Subcutaneous abdominal adipose tissue (tissue), 5 donors: Measurements from ENCODE around the gene BSX.

Experiments
- H3K27ac ChIP-seq: one replicate; pipeline ENCODE4 v1.7.0; 2013; ENCODE audit warnings: low read depth, mild to moderate bottlenecking, inconsistent platforms, low read length, moderate library complexity
- H3K27me3 ChIP-seq, 5 donors: one replicate each; pipeline ENCODE4 v1.7.0; 2013; ENCODE audit warnings: low read length in 5 of 5, inconsistent platforms in 1 of 5; ENCODE audit not compliant: control insufficient read depth in 5 of 5, insufficient read depth in 4 of 5
- H3K36me3 ChIP-seq, 5 donors: one replicate each; pipeline ENCODE4 v1.7.0; 2013; ENCODE audit warnings: low read length in 5 of 5; ENCODE audit not compliant: control insufficient read depth in 5 of 5, insufficient read depth in 5 of 5
- H3K4me1 ChIP-seq, 5 donors: one replicate each; pipeline ENCODE4 v1.7.0; 2013; ENCODE audit warnings: low read length in 5 of 5, mild to moderate bottlenecking in 3 of 5, moderate library complexity in 1 of 5; ENCODE audit not compliant: control insufficient read depth in 5 of 5, insufficient read depth in 5 of 5
- H3K4me3 ChIP-seq, 5 donors: one replicate each; pipeline ENCODE4 v1.7.0; 2013; ENCODE audit warnings: low read length in 5 of 5, low read depth in 1 of 5
- H3K9ac ChIP-seq, 5 donors: one replicate each; pipeline ENCODE4 v1.7.0; 2013; ENCODE audit warnings: low read length in 5 of 5, mild to moderate bottlenecking in 4 of 5, moderate library complexity in 3 of 5
- H3K9me3 ChIP-seq, 5 donors: one replicate each; pipeline ENCODE4 v1.7.0; 2013; ENCODE audit warnings: low read length in 5 of 5; ENCODE audit not compliant: control insufficient read depth in 5 of 5
- donor health status: healthy.
- donor health status: healthy.
- donor health status: healthy.
- donor health status: healthy.
- donor health status: healthy.

BSX gene

GRCh38 chr11:122981388-122982264 lies at the start of gene BSX:
TSS of gene BSX (minus strand) at chr11:122981834. CDS start at chr11:122981671, 163 bp downstream.
- H3K36me3 ChIP-seq = no peaks in the 10 kb centered on the region
- H3K27me3 ChIP-seq = peaks cover 49 to 88% (median 75%) of the 10 kb centered on the region in 5 donors
- H3K9ac ChIP-seq = no peak within 1 kb of the TSS
- H3K9me3 ChIP-seq = no peaks in the 10 kb centered on the region
- H3K4me1 ChIP-seq = peaks cover 0 to 38% (median 29%) of the 10 kb centered on the region in 5 donors
- H3K27ac ChIP-seq = no peak within 1 kb of the TSS
- no peak within 1 kb of the TSS for H3K4me3 ChIP-seq

- H3K27ac ChIP-seq = no peak overlapping the region
- H3K9ac ChIP-seq = no peak overlapping the region
- H3K9me3 ChIP-seq = no peaks in the 10 kb centered on the region
- H3K4me3 ChIP-seq = no peak overlapping the region
- no peaks in the 10 kb centered on the region for H3K36me3 ChIP-seq
- no peaks in the 10 kb centered on the region for H3K4me1 ChIP-seq
- H3K27me3 ChIP-seq = no peaks in the 10 kb centered on the region
Observed at GRCh38 chr11:123030517-123030916, 48.9 kb upstream of the BSX start.

- Histone ChIP-seq H3K4me3 (no peak overlapping the region), H3K27me3 (peaks cover 0 to 3% (median 2%) of the 10 kb centered on the region in 5 donors), H3K9me3 (no peaks in the 10 kb centered on the region), H3K9ac (no peak overlapping the region), H3K36me3 (no peaks in the 10 kb centered on the region), H3K4me1 (peaks cover 0 to 8% (median 0%) of the 10 kb centered on the region in 5 donors), H3K27ac (no peak overlapping the region)
Observed at GRCh38 chr11:123020968-123021367, 39.3 kb upstream of the BSX start.

GRCh38 chr11:123018702-123019101 lies 37.1 kb upstream of the BSX start:
- Histone ChIP-seq H3K4me1 (peaks cover 0 to 8% (median 0%) of the 10 kb centered on the region in 5 donors), H3K36me3 (no peaks in the 10 kb centered on the region), H3K4me3 (no peak overlapping the region), H3K9me3 (no peaks in the 10 kb centered on the region), H3K9ac (no peak overlapping the region), H3K27me3 (peaks cover 0 to 3% (median 2%) of the 10 kb centered on the region in 5 donors), H3K27ac (no peak overlapping the region)

GRCh38 chr11:123011510-123011909 lies 29.9 kb upstream of the BSX start:
- Histone ChIP-seq H3K36me3 (no peaks in the 10 kb centered on the region), H3K4me3 (no peak overlapping the region), H3K9ac (no peak overlapping the region), H3K27ac (no peak overlapping the region), H3K4me1 (no peaks in the 10 kb centered on the region), H3K27me3 (peaks cover 0 to under 1% (median 0%) of the 10 kb centered on the region in 5 donors), H3K9me3 (no peaks in the 10 kb centered on the region)

- no peaks in the 10 kb centered on the region for H3K36me3 ChIP-seq
Observed at GRCh38 chr11:123006860-123007542, 25.4 kb upstream of the BSX start.

GRCh38 chr11:123000721-123001120 lies 19.1 kb upstream of the BSX start:
- Histone ChIP-seq H3K4me1 (no peaks in the 10 kb centered on the region), H3K9ac (no peak overlapping the region), H3K4me3 (no peak overlapping the region), H3K27ac (no peak overlapping the region), H3K27me3 (peaks cover 0 to 9% (median 0%) of the 10 kb centered on the region in 5 donors), H3K36me3 (no peaks in the 10 kb centered on the region), H3K9me3 (no peaks in the 10 kb centered on the region)

More at GRCh38 chr11:123006860-123007542, 25.4 kb upstream of the BSX start:
- Histone ChIP-seq H3K27ac (no peak overlapping the region), H3K27me3 (no peaks in the 10 kb centered on the region), H3K9ac (no peak overlapping the region), H3K4me3 (no peak overlapping the region), H3K4me1 (no peaks in the 10 kb centered on the region), H3K9me3 (no peaks in the 10 kb centered on the region)

- H3K9ac ChIP-seq = no peak overlapping the region
- H3K9me3 ChIP-seq = no peaks in the 10 kb centered on the region
- H3K4me1 ChIP-seq = no peaks in the 10 kb centered on the region
- H3K27me3 ChIP-seq = peaks cover 0 to 14% (median 2%) of the 10 kb centered on the region in 5 donors
- no peak overlapping the region for H3K27ac ChIP-seq
- no peak overlapping the region for H3K4me3 ChIP-seq
- no peaks in the 10 kb centered on the region for H3K36me3 ChIP-seq
Observed at GRCh38 chr11:122998727-122999366, 17.2 kb upstream of the BSX start.

- no peaks in the 10 kb centered on the region for H3K9me3 ChIP-seq
- H3K36me3 ChIP-seq = no peaks in the 10 kb centered on the region
- no peaks in the 10 kb centered on the region for H3K4me1 ChIP-seq
- H3K27ac ChIP-seq = no peak overlapping the region
- no peak overlapping the region for H3K4me3 ChIP-seq
- H3K27me3 ChIP-seq = peaks cover 0 to 14% (median 2%) of the 10 kb centered on the region in 5 donors
- no peak overlapping the region for H3K9ac ChIP-seq
Observed at GRCh38 chr11:122995526-122995925, 13.9 kb upstream of the BSX start.
